GM12892 (cell line): ENCODE measurements around the gene ZNF280B.

ENCODE experiments used
- POLR2AphosphoS5 ChIP-seq: IDR thresholded peaks from 2 replicates; pipeline ENCODE4 v1.6.1; 2011; ENCODE audit warnings: low read depth, low read length, control low read depth
- TAF1 ChIP-seq: IDR thresholded peaks from 2 replicates; pipeline ENCODE4 v1.6.1; 2011; ENCODE audit warnings: low read depth, mild to moderate bottlenecking, control low read depth, low read length, borderline replicate concordance

DNA sequence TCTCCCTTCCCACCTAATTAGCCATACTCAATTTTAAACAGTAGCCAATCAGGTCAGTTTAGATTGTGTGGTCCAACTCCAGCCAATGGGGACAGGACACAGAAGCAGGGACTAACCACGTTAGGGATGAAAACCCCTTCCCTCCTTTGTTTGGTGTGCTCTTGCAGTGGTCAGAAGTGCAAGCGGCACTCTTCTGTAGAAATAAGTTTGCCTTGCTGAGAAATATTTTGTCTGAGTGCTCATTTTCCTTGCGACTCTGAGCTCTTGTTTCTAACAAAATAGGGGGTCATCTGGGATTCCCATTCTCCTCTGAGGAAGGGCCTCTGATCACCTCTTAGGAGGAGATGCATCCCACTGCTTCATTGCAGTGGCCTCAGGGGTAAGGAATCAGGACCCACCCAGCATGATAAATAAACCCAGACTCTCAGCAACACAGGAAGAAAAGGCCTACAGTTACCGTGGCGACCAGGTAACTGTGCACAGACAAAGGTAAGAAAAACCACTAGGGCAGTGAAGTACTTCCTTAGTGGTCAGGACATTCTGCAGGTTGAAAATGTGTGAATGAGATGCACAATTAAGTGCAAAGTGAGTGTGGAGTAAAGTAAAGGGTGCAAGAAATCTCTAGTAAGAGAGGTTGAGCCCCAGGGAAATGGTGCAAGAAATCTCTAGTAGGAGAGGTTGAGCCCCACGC is 55.4 kb downstream of the ZNF280B start:
- TF ChIP-seq TAF1 (no peak), POLR2AphosphoS5 (no peak)
